ENCODE data around the gene ANK3.

DNA sequence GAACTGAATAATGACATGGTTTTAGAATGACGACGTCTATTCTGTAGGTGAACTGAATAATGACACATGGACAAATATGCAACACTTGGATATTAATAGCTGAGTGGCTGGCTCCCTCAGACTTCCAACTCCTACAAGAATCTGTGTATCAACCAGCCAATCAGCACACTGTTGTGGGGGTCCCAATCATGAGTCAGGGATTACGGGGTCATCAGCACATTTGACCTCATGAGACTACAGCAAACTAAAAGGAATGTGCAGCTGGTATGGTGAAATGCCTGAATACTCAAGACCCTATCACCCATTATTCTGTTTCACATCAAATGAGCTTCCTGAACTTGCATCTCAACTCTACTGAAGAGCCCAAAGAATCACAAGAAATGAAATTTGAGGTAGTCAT is 192.5 kb downstream of the ANK3 start:
- TF ChIP-seq EZH2 (IDR thresholded peaks at IDR 0.05; ENCODE audit: insufficient read depth, poor library complexity, severe bottlenecking) (no peak), EZH2phosphoT487 (IDR thresholded peaks at IDR 0.05; ENCODE audit: insufficient read depth, low read depth) (no peak)
